Small intestine (tissue), 16 donors: Measurements from ENCODE around the gene NDUFAF4. TPM values are rescaled to one million over a fixed set of nuclear protein-coding genes. Genes with fewer than 3 reads are reported as not detected.

Source experiments
- DNase-seq, 2 donors: peaks; one replicate each; pipeline versions ENCODE4 v3.0.0 to v3.0.0-alpha.2; 2013
- FAIRE-seq: peaks from 2 replicates; lab custom pipeline; 2012; peaks lifted over from hg19 to GRCh38; lab: Jason Lieb, UNC
- H3K27ac ChIP-seq, 3 donors: one replicate each; pipeline ENCODE4 v1.5.1; 2013; ENCODE audit warnings: low read length in 2 of 3, mild to moderate bottlenecking in 2 of 3, control low read depth in 1 of 3, inconsistent platforms in 1 of 3, low read depth in 1 of 3, moderate library complexity in 1 of 3
- H3K27me3 ChIP-seq, 3 donors: one replicate each; pipeline ENCODE4 v1.6.1; 2013; ENCODE audit warnings: low read length in 3 of 3, inconsistent platforms in 1 of 3; ENCODE audit not compliant: control insufficient read depth in 3 of 3, insufficient read depth in 3 of 3
- H3K36me3 ChIP-seq, 3 donors: one replicate each; pipeline ENCODE4 v1.6.1; 2013; ENCODE audit warnings: low read length in 3 of 3, inconsistent platforms in 1 of 3, low read depth in 1 of 3, mild to moderate bottlenecking in 1 of 3, moderate library complexity in 1 of 3; ENCODE audit not compliant: control insufficient read depth in 3 of 3, insufficient read depth in 2 of 3
- H3K4me1 ChIP-seq, 3 donors: one replicate each; pipeline ENCODE4 v1.6.1; 2013; ENCODE audit warnings: low read length in 2 of 3, inconsistent platforms in 1 of 3, low read depth in 1 of 3, mild to moderate bottlenecking in 1 of 3, moderate library complexity in 1 of 3; ENCODE audit not compliant: control insufficient read depth in 3 of 3, insufficient read depth in 2 of 3
- H3K4me3 ChIP-seq, 3 donors: one replicate each; pipeline ENCODE4 v1.5.1; 2013; ENCODE audit warnings: low read length in 3 of 3, control low read depth in 1 of 3, inconsistent platforms in 1 of 3, low read depth in 1 of 3, mild to moderate bottlenecking in 1 of 3, moderate library complexity in 1 of 3
- H3K9me3 ChIP-seq, 2 donors: one replicate each; pipeline ENCODE4 v1.6.1; 2013; ENCODE audit warnings: low read depth in 1 of 2, low read length in 1 of 2; ENCODE audit not compliant: control insufficient read depth in 2 of 2, insufficient read depth in 1 of 2
- WGBS, 3 donors: extraction: QIAGEN DNeasy Blood & Tissue Kit; methylation state at CpG; one replicate each; pipeline ENCODE4 v1.1.7; 2013; 5-methylcytosine and 5-hydroxymethylcytosine counted together
- long read RNA-seq, 10 donors: transcript quantifications; one replicate each; lab custom pipeline, GENCODE V29; 2026
- polyA plus RNA-seq, 4 donors: library from polyadenylated mRNA; stranded (reverse) in 3 of 4; unstranded in 1 of 4; fragments of 200-250 nt in 3 of 4; fragments of 120-200 nt in 1 of 4; gene quantifications; one replicate each; pipeline versions ENCODE4 v1.2.1 to v1.2.3, GENCODE V29; 2013
- donor health status: healthy with polysubstance abuse.
- donor health status: control.
- donor health status: control.
- donor health status: Bipolar disorder and iron deficiency.
- donor health status: healthy.

NDUFAF4 gene
- polyA plus RNA-seq = 10 to 100 TPM; 23.5 to 46.2 (median 36.7) TPM
- long read RNA-seq, donor 1, transcript NDUFAF4-201 (3 exons, 2,399 nt) = major isoform, 32 of 46 reads
- long read RNA-seq, donor 1, partial matches to known transcripts = 12 of 46 reads
- long read RNA-seq, donor 1, other reads (novel, unspliced or antisense) = 0 of 46 reads
- long read RNA-seq, donor 2, transcript NDUFAF4-201 (3 exons, 2,399 nt) = major isoform, 14 of 14 reads
- long read RNA-seq, donor 2, partial matches to known transcripts = 0 of 14 reads
- long read RNA-seq, donor 2, other reads (novel, unspliced or antisense) = 0 of 14 reads
- long read RNA-seq, donor 3, transcript NDUFAF4-201 (3 exons, 2,399 nt) = major isoform, 12 of 14 reads
- long read RNA-seq, donor 3, partial matches to known transcripts = 0 of 14 reads
- long read RNA-seq, donor 3, other reads (novel, unspliced or antisense) = 0 of 14 reads
- long read RNA-seq, donor 4 = 0 reads
- long read RNA-seq, donor 5, transcript NDUFAF4-201 (3 exons, 2,399 nt) = major isoform, 8 of 8 reads
- long read RNA-seq, donor 5, partial matches to known transcripts = 0 of 8 reads
- long read RNA-seq, donor 5, other reads (novel, unspliced or antisense) = 0 of 8 reads
- long read RNA-seq, donor 6, transcript NDUFAF4-201 (3 exons, 2,399 nt) = major isoform, 15 of 16 reads
- long read RNA-seq, donor 6, partial matches to known transcripts = 0 of 16 reads
- long read RNA-seq, donor 6, other reads (novel, unspliced or antisense) = 0 of 16 reads
- long read RNA-seq, donor 7, transcript NDUFAF4-201 (3 exons, 2,399 nt) = major isoform, 62 of 67 reads
- long read RNA-seq, donor 7, transcript NDUFAF4-202 (2 exons, 555 nt) = minor isoform, 5 of 67 reads
- long read RNA-seq, donor 7, partial matches to known transcripts = 0 of 67 reads
- long read RNA-seq, donor 7, other reads (novel, unspliced or antisense) = 0 of 67 reads
- long read RNA-seq, donor 8, partial matches to known transcripts = 0 of 3 reads
- long read RNA-seq, donor 8, other reads (novel, unspliced or antisense) = 0 of 3 reads
- long read RNA-seq, donor 9, transcript NDUFAF4-201 (3 exons, 2,399 nt) = major isoform, 6 of 6 reads
- long read RNA-seq, donor 9, partial matches to known transcripts = 0 of 6 reads
- long read RNA-seq, donor 9, other reads (novel, unspliced or antisense) = 0 of 6 reads
- long read RNA-seq, donor 10, transcript NDUFAF4-201 (3 exons, 2,399 nt) = major isoform, 26 of 27 reads
- long read RNA-seq, donor 10, partial matches to known transcripts = 0 of 27 reads
- long read RNA-seq, donor 10, other reads (novel, unspliced or antisense) = 0 of 27 reads

DNA sequence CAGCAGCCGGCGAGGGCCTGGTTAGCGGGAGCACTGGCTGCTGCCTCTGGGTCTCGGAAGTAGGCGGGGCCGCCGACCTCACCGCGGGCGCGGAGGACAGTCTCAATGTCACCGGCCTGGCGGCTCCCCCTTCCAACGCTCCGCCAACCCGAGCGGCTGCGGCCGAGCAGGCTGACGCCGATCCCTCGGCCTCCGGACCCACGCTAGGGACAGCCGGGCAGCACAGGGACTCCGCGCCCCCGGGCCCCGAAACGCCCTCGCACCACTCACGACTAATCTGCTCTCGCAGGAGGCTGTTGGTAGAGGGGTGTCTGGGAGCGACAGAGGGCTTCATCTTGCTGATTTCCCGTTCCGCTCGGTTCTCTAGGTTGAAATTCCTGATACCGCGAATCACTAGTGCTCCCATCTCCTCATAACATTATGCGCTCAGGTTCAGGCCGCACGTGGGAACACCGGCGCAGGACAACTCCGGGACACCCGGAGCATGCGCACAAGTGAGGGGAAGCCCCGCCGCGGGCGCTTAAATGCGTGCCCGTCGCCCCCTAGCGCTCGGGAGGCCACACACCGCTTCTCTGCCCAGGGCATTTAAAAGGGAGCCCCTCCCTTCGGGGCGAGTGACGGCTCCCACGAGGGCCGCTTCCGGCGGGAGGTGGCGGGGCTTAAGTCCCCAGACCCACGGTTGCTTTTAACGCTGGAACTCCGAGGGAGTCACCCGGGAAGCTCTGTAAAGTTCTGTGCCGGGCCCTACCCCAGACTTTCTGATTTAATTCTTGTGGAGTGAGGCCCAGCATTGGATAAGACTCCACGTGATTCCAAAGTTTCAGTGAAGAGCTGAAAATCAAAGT, at the start of gene NDUFAF4:
TSS of gene NDUFAF4 (minus strand) at position 496 of the 845 bp plus-strand sequence. CDS start at position 406, 90 bp downstream.
- Histone ChIP-seq H3K4me1 (peaks cover 2 to 6% (median 5%) of the 10 kb centered on the region in 3 donors), H3K36me3 (no peaks in the 10 kb centered on the region), H3K9me3 (no peaks in the 10 kb centered on the region), H3K4me3 (peak within 1 kb of the TSS; percentile 44 to 91 (median 90)), H3K27me3 (no peaks in the 10 kb centered on the region), H3K27ac (peak within 1 kb of the TSS; percentile 94 to 97 (median 97))
- WGBS, 3 donors = 0% methylated on average over 68 to 71 of the region's 71 CpGs
- no peak for FAIRE-seq
- peak; percentile 97 to 99 for DNase-seq

DNA sequence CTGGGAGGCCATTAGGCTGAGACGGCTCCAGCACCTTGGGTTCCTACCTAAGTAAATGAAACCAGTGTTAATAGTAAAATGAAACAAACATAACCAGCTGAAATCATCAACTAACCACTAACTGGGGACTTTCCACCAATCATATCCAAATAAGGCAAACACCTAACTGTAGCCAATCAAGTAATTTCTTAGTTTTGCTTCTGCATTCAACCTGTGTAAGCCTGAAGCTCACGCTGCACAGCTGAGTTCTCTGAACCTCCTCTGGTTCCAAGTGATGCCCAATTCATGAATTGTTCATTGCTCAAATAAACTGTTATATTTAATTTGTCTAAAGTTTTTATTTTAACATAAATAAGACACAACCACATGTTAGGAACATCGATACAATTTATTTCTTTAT, 49.4 kb upstream of the NDUFAF4 start:
- WGBS, 3 donors = 63 to 81% (median 72%) methylated on average over 3 of the region's 3 CpGs
- no peaks in the 10 kb centered on the region for H3K9me3 ChIP-seq
- no peaks in the 10 kb centered on the region for H3K27me3 ChIP-seq
- no peaks in the 10 kb centered on the region for H3K4me1 ChIP-seq
- FAIRE-seq = no peak
- H3K27ac ChIP-seq = no peak overlapping the region
- no peak for DNase-seq
- no peak overlapping the region for H3K4me3 ChIP-seq
- no peaks in the 10 kb centered on the region for H3K36me3 ChIP-seq

DNA sequence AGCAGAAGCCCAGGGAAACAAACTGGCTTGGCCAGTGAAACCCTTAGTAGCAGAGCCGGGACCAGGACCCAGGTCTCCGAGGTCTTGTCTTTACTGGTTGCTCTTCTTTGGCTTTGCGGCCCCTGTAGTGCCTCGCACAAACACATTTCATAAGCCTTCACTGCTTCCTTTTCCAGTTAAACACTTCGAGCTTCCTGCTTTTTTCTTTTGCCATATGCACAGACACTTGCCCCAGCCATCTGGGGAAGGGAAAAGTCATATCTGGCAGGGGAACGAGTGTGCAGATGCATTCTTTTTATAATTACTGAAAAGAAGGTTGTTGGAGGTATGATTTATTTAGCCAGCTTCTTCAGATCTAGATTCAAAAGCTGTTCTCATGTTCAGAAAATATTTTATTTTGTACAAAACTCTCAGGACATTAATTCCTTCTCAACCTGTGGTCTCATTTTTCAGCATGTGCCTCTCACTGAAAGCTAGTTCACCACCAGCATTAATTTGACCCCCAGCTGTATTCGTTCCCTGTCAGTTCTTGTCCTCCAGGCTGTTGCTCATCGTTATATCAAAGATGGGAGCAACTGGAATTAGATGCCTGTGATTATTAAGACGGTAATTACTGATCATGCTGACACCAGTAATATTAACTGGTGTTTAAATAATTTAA, 46.0 kb upstream of the NDUFAF4 start:
- WGBS, 3 donors = 80 to 84% (median 84%) methylated on average over 9 of the region's 9 CpGs
- H3K4me3 ChIP-seq = no peak overlapping the region
- no peaks in the 10 kb centered on the region for H3K36me3 ChIP-seq
- H3K9me3 ChIP-seq = no peaks in the 10 kb centered on the region
- peaks cover 0 to 5% (median 4%) of the 10 kb centered on the region in 3 donors for H3K4me1 ChIP-seq
- H3K27ac ChIP-seq = no peak overlapping the region
- DNase-seq (no peak), FAIRE-seq (no peak)
- H3K27me3 ChIP-seq = no peaks in the 10 kb centered on the region

DNA sequence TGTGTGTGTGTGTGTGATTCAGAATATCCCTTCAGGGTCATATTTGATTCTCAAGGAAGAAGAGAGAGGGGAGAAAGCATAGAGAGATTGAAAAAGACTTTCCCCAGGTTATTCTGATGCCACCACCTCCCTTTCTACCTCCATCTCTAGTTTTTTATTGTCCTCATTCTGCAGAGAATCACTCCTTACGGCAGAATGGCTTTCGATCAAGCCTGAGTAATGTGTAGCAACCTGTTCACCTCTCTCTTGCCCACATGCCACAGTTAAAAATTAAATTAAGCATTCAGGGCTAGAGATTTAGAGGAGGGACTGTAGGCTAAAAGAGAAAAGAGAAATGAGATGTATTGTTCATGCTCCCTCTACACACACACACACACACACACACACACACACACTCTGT, 45.0 kb upstream of the NDUFAF4 start:
- H3K4me3 ChIP-seq = no peak overlapping the region
- no peaks in the 10 kb centered on the region for H3K27me3 ChIP-seq
- H3K36me3 ChIP-seq = no peaks in the 10 kb centered on the region
- no peak overlapping the region for H3K27ac ChIP-seq
- H3K9me3 ChIP-seq = no peaks in the 10 kb centered on the region
- FAIRE-seq (no peak), DNase-seq (no peak)
- 97 to 100% (median 98%) methylated on average over 2 of the region's 2 CpGs for WGBS, 3 donors
- H3K4me1 ChIP-seq = peaks cover 0 to 5% (median 4%) of the 10 kb centered on the region in 3 donors

DNA sequence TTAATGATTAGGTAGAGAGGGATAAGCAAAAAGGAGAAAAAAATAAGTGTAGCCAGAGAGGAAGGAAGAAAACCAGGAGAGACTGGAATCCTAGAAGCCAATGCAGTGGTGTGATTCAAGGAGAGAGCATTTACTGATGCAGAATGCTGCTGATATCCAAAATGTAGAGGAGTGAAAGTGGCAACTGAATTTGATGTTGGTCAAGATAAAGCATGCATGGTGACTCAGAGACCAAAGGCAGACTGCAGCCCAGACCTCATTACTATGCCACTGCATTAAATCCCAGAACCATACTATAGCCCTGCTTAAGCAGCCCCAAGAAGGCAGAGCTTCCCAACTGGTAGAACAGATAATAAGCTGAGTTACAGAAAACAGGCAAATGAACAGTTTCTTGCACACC, 42.6 kb upstream of the NDUFAF4 start:
- H3K4me1 ChIP-seq = peaks cover 0 to 5% (median 4%) of the 10 kb centered on the region in 3 donors
- H3K36me3 ChIP-seq = no peaks in the 10 kb centered on the region
- DNase-seq (no peak), FAIRE-seq (no peak)
- no peaks in the 10 kb centered on the region for H3K9me3 ChIP-seq
- no peak overlapping the region for H3K27ac ChIP-seq
- no peak overlapping the region for H3K4me3 ChIP-seq
- no peaks in the 10 kb centered on the region for H3K27me3 ChIP-seq

DNA sequence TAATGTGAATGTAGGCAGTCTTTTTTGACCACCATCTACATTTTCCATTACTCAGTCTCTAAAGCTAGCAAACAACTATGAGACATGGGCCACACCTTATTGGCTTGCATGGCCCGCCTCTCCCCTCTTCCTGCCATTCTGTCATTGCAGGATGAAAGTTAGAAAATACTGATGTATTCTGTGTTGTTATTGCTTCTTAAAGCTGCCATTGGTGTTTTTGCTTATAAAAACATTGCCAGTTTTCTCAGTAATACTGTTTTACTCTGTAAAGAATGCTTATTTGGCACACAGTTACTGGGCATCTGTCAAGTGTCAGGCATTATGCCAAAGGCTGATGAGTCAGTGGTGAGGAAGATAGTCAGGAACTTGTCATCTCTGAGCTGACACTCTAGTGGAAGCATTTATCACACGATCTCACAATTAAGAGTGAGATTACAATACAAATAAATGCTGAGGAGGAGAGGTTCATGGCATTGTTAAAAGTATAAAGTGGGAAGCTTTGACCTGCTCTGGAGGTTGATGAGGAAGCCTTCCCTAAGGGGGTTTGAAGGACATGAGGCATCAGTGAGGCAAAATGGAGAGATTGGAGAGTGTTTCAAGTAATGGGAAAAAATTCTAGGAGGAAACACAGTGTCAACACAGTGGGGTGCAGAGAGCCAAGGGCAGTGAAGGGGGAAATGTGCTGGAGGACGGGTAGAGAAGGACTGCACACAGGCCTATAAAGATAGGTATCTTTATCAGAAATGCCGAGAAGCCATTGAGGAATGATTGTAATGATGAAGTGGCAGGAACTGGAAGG, 41.5 kb upstream of the NDUFAF4 start:
- Histone ChIP-seq H3K27ac (peak overlapping the region in 1 of 3 donors; percentile 24), H3K36me3 (no peaks in the 10 kb centered on the region), H3K4me3 (no peak overlapping the region), H3K4me1 (peaks cover 0 to 5% (median 4%) of the 10 kb centered on the region in 3 donors), H3K9me3 (no peaks in the 10 kb centered on the region), H3K27me3 (no peaks in the 10 kb centered on the region)
- FAIRE-seq = no peak
- WGBS, 3 donors = 41 to 55% (median 47%) methylated on average over 4 of the region's 4 CpGs
- DNase-seq = peak in 1 of 2 donors; percentile 39

DNA sequence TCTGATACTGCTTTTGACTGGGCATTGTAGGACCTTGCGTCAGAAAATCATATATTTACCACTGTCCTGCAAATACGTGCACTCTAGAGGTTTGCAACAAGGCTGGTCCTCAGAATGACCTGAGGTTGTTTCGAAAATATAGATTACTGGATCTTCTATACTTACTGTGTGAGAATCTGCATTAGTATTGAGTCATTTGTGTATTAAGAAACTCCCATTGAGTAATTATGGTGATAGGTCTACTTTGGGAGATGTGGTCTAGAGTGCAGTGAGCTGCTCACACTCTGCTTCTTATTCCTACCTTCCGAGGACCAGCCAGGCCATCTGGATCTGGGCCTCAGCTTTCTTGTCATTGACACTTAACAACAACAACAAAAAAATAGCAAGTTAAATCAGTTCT, 36.4 kb upstream of the NDUFAF4 start:
- FAIRE-seq (no peak), DNase-seq (no peak)
- 73 to 92% (median 86%) methylated on average over 4 of the region's 4 CpGs for WGBS, 3 donors

More for the DNA sequence above, 36.4 kb upstream of the NDUFAF4 start:
- Histone ChIP-seq H3K4me1 (no peaks in the 10 kb centered on the region), H3K27ac (no peak overlapping the region), H3K36me3 (no peaks in the 10 kb centered on the region), H3K27me3 (no peaks in the 10 kb centered on the region), H3K9me3 (no peaks in the 10 kb centered on the region), H3K4me3 (no peak overlapping the region)
